SU-DHL-6 (cell line): ENCODE results near the gene CNTFR.
A peak's percentile ranks its signal among the peaks of the same experiment; 100 is the strongest.
"Not testable (repeated sequence)": the region's sequence is repeated elsewhere in the genome, so short reads cannot be mapped to it uniquely, and the experiment has no call there.

Source experiments
- H2AFZ ChIP-seq: fragments of 200-600 bp; sonication (generic); 2 replicates; pipeline ENCODE4 v1.6.1; 2014; ENCODE audit warnings: low read depth, mild to moderate bottlenecking, moderate library complexity, mixed read lengths, antibody characterized with exemption, low read length; ENCODE audit not compliant: severe bottlenecking
- H3F3A ChIP-seq: fragments of 200-600 bp; shearing (Covaris generic); 2 replicates; pipeline ENCODE4 v1.6.0; 2016; ENCODE audit warnings: antibody characterized with exemption, mild to moderate bottlenecking; ENCODE audit not compliant: insufficient read depth
- H3K27ac ChIP-seq: fragments of 200-600 bp; sonication (generic); 2 replicates; pipeline ENCODE4 v1.5.1; 2016; ENCODE audit warnings: low read depth, mild to moderate bottlenecking, low read length, moderate library complexity, mixed read lengths
- H3K27me3 ChIP-seq: fragments of 200-600 bp; sonication (generic), shearing (Covaris generic); 2 replicates; pipeline ENCODE4 v1.6.0; 2014; ENCODE audit warnings: mild to moderate bottlenecking, low read length
- H3K36me3 ChIP-seq: fragments of 200-600 bp; sonication (generic); 2 replicates; pipeline ENCODE4 v1.6.1; 2014; ENCODE audit warnings: mild to moderate bottlenecking, low read length, mixed read lengths
- H3K4me2 ChIP-seq: fragments of 300-600, 200-600 bp; shearing (Covaris generic), sonication (generic); 2 replicates; pipeline ENCODE4 v1.6.0; 2014; ENCODE audit warnings: low read length, low read depth, mild to moderate bottlenecking; ENCODE audit not compliant: poor library complexity, severe bottlenecking
- H3K4me3 ChIP-seq: fragments of 200-600 bp; sonication (generic); 2 replicates; pipeline ENCODE4 v1.5.1; 2014; ENCODE audit warnings: antibody characterized with exemption, low read length, mild to moderate bottlenecking, mixed read lengths; ENCODE audit not compliant: insufficient read depth, poor library complexity, severe bottlenecking
- H3K79me2 ChIP-seq: fragments of 200-600 bp; sonication (generic); 2 replicates; pipeline ENCODE4 v1.6.1; 2014; ENCODE audit warnings: mild to moderate bottlenecking, low read length, moderate library complexity; ENCODE audit not compliant: insufficient read depth
- H3K9ac ChIP-seq: fragments of 200-600 bp; sonication (generic); 2 replicates; pipeline ENCODE4 v1.7.0; 2014; ENCODE audit warnings: mild to moderate bottlenecking, low read length
- H3K9me2 ChIP-seq: fragments of 200-600 bp; sonication (generic); replicated peaks from 2 replicates; pipeline ENCODE4 v1.6.1; 2014; ENCODE audit warnings: low read length; ENCODE audit not compliant: insufficient read depth
- H3K9me3 ChIP-seq: fragments of 200-600 bp; sonication (generic); 2 replicates; pipeline ENCODE4 v1.6.1; 2014; ENCODE audit warnings: low read length, mixed read lengths; ENCODE audit not compliant: insufficient read depth
- H4K20me1 ChIP-seq: fragments of 200-600 bp; sonication (generic); 2 replicates; pipeline ENCODE4 v1.6.1; 2014; ENCODE audit warnings: low read depth, mild to moderate bottlenecking, antibody characterized with exemption, low read length, moderate library complexity, mixed read lengths
- EZH2phosphoT487 ChIP-seq: fragments of 200-600 bp; sonication (generic), shearing (Covaris generic); conservative IDR thresholded peaks from 2 replicates; pipeline ENCODE4 v1.6.1; 2018; ENCODE audit warnings: mild to moderate bottlenecking, antibody characterized with exemption, low read length, moderate library complexity, mixed read lengths
- TF ChIP-seq, protein P1 (sequence below): fragments of 200-600 bp; sonication (generic); IDR thresholded peaks from one replicate; pipeline ENCODE4 v1.5.1; 2017; ENCODE audit warnings: antibody characterized with exemption, mild to moderate bottlenecking, low read length, moderate library complexity; ENCODE audit not compliant: insufficient read depth, poor library complexity, severe bottlenecking

CNTFR gene, protein sequence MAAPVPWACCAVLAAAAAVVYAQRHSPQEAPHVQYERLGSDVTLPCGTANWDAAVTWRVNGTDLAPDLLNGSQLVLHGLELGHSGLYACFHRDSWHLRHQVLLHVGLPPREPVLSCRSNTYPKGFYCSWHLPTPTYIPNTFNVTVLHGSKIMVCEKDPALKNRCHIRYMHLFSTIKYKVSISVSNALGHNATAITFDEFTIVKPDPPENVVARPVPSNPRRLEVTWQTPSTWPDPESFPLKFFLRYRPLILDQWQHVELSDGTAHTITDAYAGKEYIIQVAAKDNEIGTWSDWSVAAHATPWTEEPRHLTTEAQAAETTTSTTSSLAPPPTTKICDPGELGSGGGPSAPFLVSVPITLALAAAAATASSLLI

DNA sequence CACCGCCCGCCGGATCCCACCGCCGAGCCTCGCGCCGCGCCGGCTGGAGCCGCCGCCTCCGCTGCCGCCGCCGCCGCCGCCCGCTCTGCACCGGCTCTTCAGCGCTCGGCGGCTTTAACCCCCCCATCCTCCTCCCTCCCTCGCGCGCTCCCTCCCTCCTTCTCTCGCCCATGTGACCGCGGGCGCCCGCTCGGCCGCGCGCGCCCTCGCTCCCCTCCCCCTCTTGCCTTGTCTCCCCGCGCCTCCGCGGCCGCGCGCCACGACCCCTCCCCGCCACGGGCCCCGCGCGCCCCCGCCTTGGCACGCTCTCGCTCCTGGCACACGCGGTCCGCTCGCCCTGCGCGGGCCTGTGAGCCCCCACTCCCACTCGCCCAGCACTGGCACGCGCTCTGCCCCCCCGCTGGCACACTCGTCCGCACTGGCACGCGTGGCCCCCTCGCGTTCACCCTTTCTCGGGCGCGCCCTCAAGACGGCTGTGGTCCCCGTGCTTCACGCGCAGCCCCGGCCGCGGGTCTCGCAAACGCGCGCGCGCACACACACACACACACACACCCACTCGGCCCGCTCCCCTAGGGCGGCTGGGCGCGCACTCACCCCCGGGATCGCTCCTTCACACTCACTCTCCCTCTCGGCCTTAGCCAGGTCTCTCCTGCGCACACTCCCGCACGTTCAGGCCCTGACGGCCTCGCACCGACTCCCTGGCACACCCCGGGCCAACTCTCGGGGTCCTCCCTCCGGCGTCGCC is at the start of gene CNTFR:
CNTFR (minus strand) TSS at position 89 of the 745 bp plus-strand sequence. CDS start 20,743 bp downstream, outside the sequence.
- TF ChIP-seq, protein P1, sequence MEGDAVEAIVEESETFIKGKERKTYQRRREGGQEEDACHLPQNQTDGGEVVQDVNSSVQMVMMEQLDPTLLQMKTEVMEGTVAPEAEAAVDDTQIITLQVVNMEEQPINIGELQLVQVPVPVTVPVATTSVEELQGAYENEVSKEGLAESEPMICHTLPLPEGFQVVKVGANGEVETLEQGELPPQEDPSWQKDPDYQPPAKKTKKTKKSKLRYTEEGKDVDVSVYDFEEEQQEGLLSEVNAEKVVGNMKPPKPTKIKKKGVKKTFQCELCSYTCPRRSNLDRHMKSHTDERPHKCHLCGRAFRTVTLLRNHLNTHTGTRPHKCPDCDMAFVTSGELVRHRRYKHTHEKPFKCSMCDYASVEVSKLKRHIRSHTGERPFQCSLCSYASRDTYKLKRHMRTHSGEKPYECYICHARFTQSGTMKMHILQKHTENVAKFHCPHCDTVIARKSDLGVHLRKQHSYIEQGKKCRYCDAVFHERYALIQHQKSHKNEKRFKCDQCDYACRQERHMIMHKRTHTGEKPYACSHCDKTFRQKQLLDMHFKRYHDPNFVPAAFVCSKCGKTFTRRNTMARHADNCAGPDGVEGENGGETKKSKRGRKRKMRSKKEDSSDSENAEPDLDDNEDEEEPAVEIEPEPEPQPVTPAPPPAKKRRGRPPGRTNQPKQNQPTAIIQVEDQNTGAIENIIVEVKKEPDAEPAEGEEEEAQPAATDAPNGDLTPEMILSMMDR, result no peak
- TF ChIP-seq EZH2phosphoT487, result no peak
- Histone ChIP-seq H4K20me1 (no peaks in the 10 kb centered on the region), H3F3A (no peaks in the 10 kb centered on the region), H3K9me2 (no peaks in the 10 kb centered on the region), H3K4me3 (no peak within 1 kb of the TSS), H2AFZ (no peak within 1 kb of the TSS), H3K4me2 (no peak within 1 kb of the TSS), H3K27ac (no peak within 1 kb of the TSS), H3K79me2 (no peaks in the 10 kb centered on the region), H3K27me3 (no peaks in the 10 kb centered on the region), H3K9ac (no peak within 1 kb of the TSS), H3K9me3 (no peaks in the 10 kb centered on the region), H3K36me3 (no peaks in the 10 kb centered on the region)

DNA sequence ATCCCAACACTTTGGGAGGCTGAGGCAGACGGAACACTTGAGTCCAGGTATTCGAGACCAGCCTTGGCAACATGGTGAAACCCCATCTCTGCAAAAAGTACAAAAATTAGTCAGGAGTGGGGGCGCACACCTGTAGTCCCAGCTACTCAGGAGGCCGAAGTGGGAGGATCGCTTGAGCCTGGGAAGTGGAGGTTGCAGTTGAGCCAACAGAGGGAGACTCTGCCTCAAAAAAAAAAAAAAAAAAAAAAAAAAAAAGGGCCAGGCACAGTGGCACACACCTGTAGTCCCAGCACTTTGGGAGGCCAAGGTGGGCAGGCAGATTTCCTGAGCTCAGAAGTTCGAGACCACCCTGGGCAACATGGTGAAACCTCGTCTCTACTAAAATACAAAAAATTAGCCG is 49.8 kb upstream of the CNTFR start:
- not testable (repeated sequence) for H3K4me3 ChIP-seq, H3K27ac ChIP-seq, H3K9ac ChIP-seq, H4K20me1 ChIP-seq, H2AFZ ChIP-seq, H3K9me2 ChIP-seq, H3K4me2 ChIP-seq, H3K36me3 ChIP-seq, H3K27me3 ChIP-seq, H3K9me3 ChIP-seq
- Histone ChIP-seq H3F3A (peaks cover 17% of the 10 kb centered on the region), H3K79me2 (peaks cover 26% of the 10 kb centered on the region)

DNA sequence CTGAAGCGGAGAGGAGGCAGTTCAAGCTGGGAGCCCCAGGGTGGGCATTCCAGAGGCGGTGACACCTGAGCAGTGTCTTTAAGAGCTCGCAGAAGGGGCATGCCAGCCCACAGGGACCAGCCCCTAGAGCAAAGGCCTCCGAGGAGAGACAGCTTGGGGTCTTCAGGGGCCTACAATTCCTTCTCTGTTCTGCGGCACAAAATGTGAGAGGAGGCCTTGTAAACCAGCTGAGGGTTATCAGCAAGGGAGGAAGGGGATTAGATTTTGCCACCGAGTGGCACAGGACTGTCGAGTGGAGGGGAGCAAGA is 48.6 kb upstream of the CNTFR start:
- Histone ChIP-seq H3K36me3 (0 out of 2 replicates have a peak, but pooled peaks cover 5% of the 10 kb centered on the region), H3K9ac (peak overlapping the region; percentile 84), H3K27ac (peak overlapping the region; percentile 53; the same call in 1 of the 2 replicates), H3F3A (peaks cover 21% of the 10 kb centered on the region), H4K20me1 (no peaks in the 10 kb centered on the region), H2AFZ (peak overlapping the region; percentile 60), H3K4me3 (peak overlapping the region; percentile 68), H3K79me2 (peaks cover 26% of the 10 kb centered on the region), H3K27me3 (no peaks in the 10 kb centered on the region), H3K9me3 (no peaks in the 10 kb centered on the region), H3K4me2 (peak overlapping the region; percentile 65), H3K9me2 (no peaks in the 10 kb centered on the region)
- TF ChIP-seq, protein P1, result no peak
- TF ChIP-seq EZH2phosphoT487, result no peak
